ENCODE data around the gene NDUFC2. TPM values are rescaled to one million over a fixed set of nuclear protein-coding genes. Genes with fewer than 3 reads are reported as not detected.

NDUFC2 gene
- total and polyA plus RNA-seq, 4 donors: 55.7 to 190 (median 171) TPM

GRCh38 chr11:78081583-78081982 lies 1.9 kb upstream of the NDUFC2 start:
- Histone ChIP-seq H3K9me3 (ENCODE audit: control insufficient read depth in 4 of 4, insufficient read depth in 3 of 4, low read length in 3 of 4) (no peaks in the 10 kb centered on the region), H3K27ac (ENCODE audit: low read depth in 1 of 2, low read length in 1 of 2) (peak overlapping the region in 1 of 2 donors; percentile 57), H3K36me3 (ENCODE audit: control insufficient read depth in 4 of 4, insufficient read depth in 4 of 4, low read length in 4 of 4) (peaks cover 0 to 7% (median 2%) of the 10 kb centered on the region in 4 donors), H3K4me3 (no peak overlapping the region), H3K9ac (ENCODE audit: insufficient read depth in 1 of 2, low read length in 2 of 2) (no peak overlapping the region), H3K27me3 (ENCODE audit: control insufficient read depth in 3 of 3, insufficient read depth in 3 of 3, low read length in 2 of 3) (no peaks in the 10 kb centered on the region), H3K4me1 (ENCODE audit: control insufficient read depth in 5 of 5, insufficient read depth in 5 of 5, low read length in 5 of 5) (peaks cover 10 to 44% (median 17%) of the 10 kb centered on the region in 5 donors)
- DNase-seq: no peak
- no peak for ATAC-seq (ENCODE audit: insufficient read depth, low FRiP score)
- 64 to 90% methylated on average over 6 of the region's 6 CpGs for WGBS, 2 donors
- no peak for TF ChIP-seq CTCF (IDR thresholded peaks at IDR 0.05; ENCODE audit: control extremely low read depth, extremely low read depth)

- Histone ChIP-seq H3K36me3 (ENCODE audit: control insufficient read depth in 4 of 4, insufficient read depth in 4 of 4, low read length in 4 of 4) (peaks cover 0 to 10% (median 3%) of the 10 kb centered on the region in 4 donors), H3K4me1 (ENCODE audit: control insufficient read depth in 5 of 5, insufficient read depth in 5 of 5, low read length in 5 of 5) (peaks cover 10 to 44% (median 18%) of the 10 kb centered on the region in 5 donors), H3K9me3 (ENCODE audit: control insufficient read depth in 4 of 4, insufficient read depth in 3 of 4, low read length in 3 of 4) (no peaks in the 10 kb centered on the region), H3K27ac (ENCODE audit: low read depth in 1 of 2, low read length in 1 of 2) (peak overlapping the region in 1 of 2 donors; percentile 57), H3K27me3 (ENCODE audit: control insufficient read depth in 3 of 3, insufficient read depth in 3 of 3, low read length in 2 of 3) (no peaks in the 10 kb centered on the region), H3K9ac (ENCODE audit: insufficient read depth in 1 of 2, low read length in 2 of 2) (no peak overlapping the region), H3K4me3 (no peak overlapping the region)
- DNase-seq (peak; percentile 53 to 81 (median 81)), ATAC-seq (ENCODE audit: insufficient read depth, low FRiP score) (no peak)
- no peak for TF ChIP-seq CTCF (IDR thresholded peaks at IDR 0.05; ENCODE audit: control extremely low read depth, extremely low read depth)
- 77 to 78% methylated on average over 11 of the region's 11 CpGs for whole genome bisulfite sequencing, 2 donors
Observed at GRCh38 chr11:78080818-78081495, 1.3 kb upstream of the NDUFC2 start.

GRCh38 chr11:78080084-78080817 lies 589 bp upstream of the NDUFC2 start:
- DNase-seq: no peak
- 61% methylated on average over 23 of the region's 23 CpGs for WGBS, 2 donors
- Histone ChIP-seq H3K27me3 (ENCODE audit: control insufficient read depth in 3 of 3, insufficient read depth in 3 of 3, low read length in 2 of 3) (no peaks in the 10 kb centered on the region), H3K27ac (ENCODE audit: low read depth in 1 of 2, low read length in 1 of 2) (peak overlapping the region; percentile 87 to 89), H3K4me3 (peak overlapping the region; percentile 94), H3K9ac (ENCODE audit: insufficient read depth in 1 of 2, low read length in 2 of 2) (peak overlapping the region; percentile 95 to 98), H3K36me3 (ENCODE audit: control insufficient read depth in 4 of 4, insufficient read depth in 4 of 4, low read length in 4 of 4) (peaks cover 0 to 10% (median 3%) of the 10 kb centered on the region in 4 donors), H3K9me3 (ENCODE audit: control insufficient read depth in 4 of 4, insufficient read depth in 3 of 4, low read length in 3 of 4) (no peaks in the 10 kb centered on the region), H3K4me1 (ENCODE audit: control insufficient read depth in 5 of 5, insufficient read depth in 5 of 5, low read length in 5 of 5) (peaks cover 10 to 44% (median 22%) of the 10 kb centered on the region in 5 donors)
- TF ChIP-seq CTCF (IDR thresholded peaks at IDR 0.05; ENCODE audit: control extremely low read depth, extremely low read depth): no peak
- ATAC-seq (ENCODE audit: insufficient read depth, low FRiP score): no peak

Measured in lung (tissue), 12 donors.